HG03442 (cell line): ENCODE measurements around the gene AREL1.
"Not testable (repeated sequence)": the region's sequence is repeated elsewhere in the genome, so short reads cannot be mapped to it uniquely, and the experiment has no call there.

Experiments
- ATAC-seq: cut with Tn5 transposase; IDR thresholded peaks from one replicate; pipeline ENCODE4 v1.9.1; 2021; ENCODE audit warnings: mild to moderate bottlenecking, moderate library complexity; ENCODE audit not compliant: unreplicated experiment

The AREL1 gene

GRCh38 chr14:74712499-74713394, at the start of gene AREL1, which contains the start of gene FCF1:
TSS of gene AREL1 (minus strand) at chr14:74713080. CDS start at chr14:74685615, 27,465 bp downstream.
TSS of gene FCF1 (plus strand) at chr14:74713144. CDS start at chr14:74713198, 54 bp downstream.
- ATAC-seq: peak; percentile 87

- not testable (repeated sequence) for ATAC-seq
These were observed 45.6 kb upstream of the AREL1 start for GRCh38 chr14:74758505-74758904.

- no peak for ATAC-seq
These were observed 43.4 kb upstream of the AREL1 start for GRCh38 chr14:74756326-74756725.

- ATAC-seq: no peak
These were observed 42.0 kb upstream of the AREL1 start for GRCh38 chr14:74754899-74755298.

- no peak for ATAC-seq
These were observed 41.3 kb upstream of the AREL1 start for GRCh38 chr14:74754157-74754556.

GRCh38 chr14:74747237-74747636, 34.4 kb upstream of the AREL1 start:
- no peak for ATAC-seq

- no peak for ATAC-seq
These were observed 26.6 kb upstream of the AREL1 start for GRCh38 chr14:74739293-74740030.

- no peak for ATAC-seq
These were observed 25.0 kb upstream of the AREL1 start for GRCh38 chr14:74737753-74738325.

GRCh38 chr14:74735125-74735524, 22.2 kb upstream of the AREL1 start:
- no peak for ATAC-seq

- no peak for ATAC-seq
These were observed 20.3 kb upstream of the AREL1 start for GRCh38 chr14:74733221-74733620.

- no peak for ATAC-seq
These were observed 19.5 kb upstream of the AREL1 start for GRCh38 chr14:74732387-74732786.

GRCh38 chr14:74723134-74723533, 10.3 kb upstream of the AREL1 start:
- ATAC-seq: no peak

GRCh38 chr14:74720526-74720925, 7.6 kb upstream of the AREL1 start:
- ATAC-seq: no peak

- ATAC-seq: no peak
These were observed 485 bp upstream of the AREL1 start for GRCh38 chr14:74713395-74713735.

- ATAC-seq: no peak
These were observed 1.2 kb downstream of the AREL1 start for GRCh38 chr14:74711651-74712050.

- no peak for ATAC-seq
These were observed 2.4 kb downstream of the AREL1 start for GRCh38 chr14:74710480-74710879.

- ATAC-seq: no peak
These were observed 7.0 kb downstream of the AREL1 start for GRCh38 chr14:74705613-74706500.

- ATAC-seq: no peak
These were observed 8.2 kb downstream of the AREL1 start for GRCh38 chr14:74704656-74705055.

- no peak for ATAC-seq
These were observed 9.8 kb downstream of the AREL1 start for GRCh38 chr14:74703043-74703442.

GRCh38 chr14:74702293-74702692, 10.6 kb downstream of the AREL1 start:
- no peak for ATAC-seq

- no peak for ATAC-seq
These were observed 14.4 kb downstream of the AREL1 start for GRCh38 chr14:74698465-74698864.
